ENCODE measurements around the gene ATRN. TPM values are rescaled to one million over a fixed set of nuclear protein-coding genes. Genes with fewer than 3 reads are reported as not detected.
"Not testable (repeated sequence)": the region's sequence is repeated elsewhere in the genome, so short reads cannot be mapped to it uniquely, and the experiment has no call there.

The ATRN gene
- total RNA-seq, 1 donor from 2014 or later: 37.0 TPM

- peak; percentile 9 for DNase-seq (ENCODE audit: low spot score)
- Mint-ChIP-seq H3K4me3 (ENCODE audit: unreplicated experiment) (no peak overlapping the region), H3K27me3 (ENCODE audit: unreplicated experiment) (peaks cover 2% of the 10 kb centered on the region), H3K27ac (ENCODE audit: unreplicated experiment) (peak overlapping the region; percentile 54), H3K4me1 (ENCODE audit: unreplicated experiment) (peaks cover 12% of the 10 kb centered on the region), H3K9me3 (ENCODE audit: unreplicated experiment) (no peaks in the 10 kb centered on the region), H3K36me3 (ENCODE audit: low read depth, unreplicated experiment) (peaks cover 5% of the 10 kb centered on the region)
- no peak for TF ChIP-seq CTCF (IDR thresholded peaks at IDR 0.05; ENCODE audit: unreplicated experiment)
These were observed 135.2 kb downstream of the ATRN start for GRCh38 chr20:3606021-3606420.

GRCh38 chr20:3611901-3612300 lies 141.1 kb downstream of the ATRN start:
- no peak for TF ChIP-seq CTCF (IDR thresholded peaks at IDR 0.05; ENCODE audit: unreplicated experiment)
- Mint-ChIP-seq H3K36me3 (ENCODE audit: low read depth, unreplicated experiment) (no peaks in the 10 kb centered on the region), H3K4me3 (ENCODE audit: unreplicated experiment) (no peak overlapping the region), H3K27me3 (ENCODE audit: unreplicated experiment) (peaks cover 2% of the 10 kb centered on the region), H3K27ac (ENCODE audit: unreplicated experiment) (no peak overlapping the region), H3K9me3 (ENCODE audit: unreplicated experiment) (no peaks in the 10 kb centered on the region), H3K4me1 (ENCODE audit: unreplicated experiment) (peaks cover 18% of the 10 kb centered on the region)
- DNase-seq (ENCODE audit: low spot score): no peak

- no peaks in the 10 kb centered on the region for H3K9me3 Mint-ChIP-seq (ENCODE audit: unreplicated experiment)
- no peaks in the 10 kb centered on the region for H3K36me3 Mint-ChIP-seq (ENCODE audit: low read depth, unreplicated experiment)
- no peak overlapping the region for H3K27ac Mint-ChIP-seq (ENCODE audit: unreplicated experiment)
- no peak overlapping the region for H3K4me3 Mint-ChIP-seq (ENCODE audit: unreplicated experiment)
- H3K27me3 Mint-ChIP-seq (ENCODE audit: unreplicated experiment): peaks cover 2% of the 10 kb centered on the region
- no peak for DNase-seq (ENCODE audit: low spot score)
- TF ChIP-seq CTCF (IDR thresholded peaks at IDR 0.05; ENCODE audit: unreplicated experiment): no peak
- H3K4me1 Mint-ChIP-seq (ENCODE audit: unreplicated experiment): peaks cover 20% of the 10 kb centered on the region
These were observed 142.2 kb downstream of the ATRN start for GRCh38 chr20:3612795-3613572.

GRCh38 chr20:3613821-3614440 lies 143.1 kb downstream of the ATRN start:
- H3K27ac Mint-ChIP-seq (ENCODE audit: unreplicated experiment): no peak overlapping the region
- no peaks in the 10 kb centered on the region for H3K36me3 Mint-ChIP-seq (ENCODE audit: low read depth, unreplicated experiment)
- no peak for DNase-seq (ENCODE audit: low spot score)
- H3K9me3 Mint-ChIP-seq (ENCODE audit: unreplicated experiment): no peaks in the 10 kb centered on the region
- H3K27me3 Mint-ChIP-seq (ENCODE audit: unreplicated experiment): peaks cover 2% of the 10 kb centered on the region
- no peak for TF ChIP-seq CTCF (IDR thresholded peaks at IDR 0.05; ENCODE audit: unreplicated experiment)
- peaks cover 20% of the 10 kb centered on the region for H3K4me1 Mint-ChIP-seq (ENCODE audit: unreplicated experiment)
- no peak overlapping the region for H3K4me3 Mint-ChIP-seq (ENCODE audit: unreplicated experiment)

GRCh38 chr20:3614466-3614865 lies 143.6 kb downstream of the ATRN start:
- no peaks in the 10 kb centered on the region for H3K36me3 Mint-ChIP-seq (ENCODE audit: low read depth, unreplicated experiment)
- H3K9me3 Mint-ChIP-seq (ENCODE audit: unreplicated experiment): no peaks in the 10 kb centered on the region
- H3K27ac Mint-ChIP-seq (ENCODE audit: unreplicated experiment): no peak overlapping the region
- H3K4me1 Mint-ChIP-seq (ENCODE audit: unreplicated experiment): peaks cover 20% of the 10 kb centered on the region
- no peak for DNase-seq (ENCODE audit: low spot score)
- peaks cover 2% of the 10 kb centered on the region for H3K27me3 Mint-ChIP-seq (ENCODE audit: unreplicated experiment)
- no peak for TF ChIP-seq CTCF (IDR thresholded peaks at IDR 0.05; ENCODE audit: unreplicated experiment)
- H3K4me3 Mint-ChIP-seq (ENCODE audit: unreplicated experiment): no peak overlapping the region

- H3K9me3 Mint-ChIP-seq (ENCODE audit: unreplicated experiment); H3K4me3 Mint-ChIP-seq (ENCODE audit: unreplicated experiment); H3K27ac Mint-ChIP-seq (ENCODE audit: unreplicated experiment); H3K27me3 Mint-ChIP-seq (ENCODE audit: unreplicated experiment); DNase-seq (ENCODE audit: low spot score); H3K36me3 Mint-ChIP-seq (ENCODE audit: low read depth, unreplicated experiment): not testable (repeated sequence)
- peaks cover 20% of the 10 kb centered on the region for H3K4me1 Mint-ChIP-seq (ENCODE audit: unreplicated experiment)
These were observed 144.5 kb downstream of the ATRN start for GRCh38 chr20:3615171-3615840.
